GM12801 (cell line): ENCODE measurements around the gene ITPKC.

ENCODE experiments used
- TF ChIP-seq, protein P1 (sequence below): IDR thresholded peaks from one replicate; pipeline ENCODE4 v1.5.1; 2011; ENCODE audit warnings: control low read depth; ENCODE audit not compliant: insufficient read length; ENCODE audit errors: extremely low read depth

Gene ITPKC

DNA sequence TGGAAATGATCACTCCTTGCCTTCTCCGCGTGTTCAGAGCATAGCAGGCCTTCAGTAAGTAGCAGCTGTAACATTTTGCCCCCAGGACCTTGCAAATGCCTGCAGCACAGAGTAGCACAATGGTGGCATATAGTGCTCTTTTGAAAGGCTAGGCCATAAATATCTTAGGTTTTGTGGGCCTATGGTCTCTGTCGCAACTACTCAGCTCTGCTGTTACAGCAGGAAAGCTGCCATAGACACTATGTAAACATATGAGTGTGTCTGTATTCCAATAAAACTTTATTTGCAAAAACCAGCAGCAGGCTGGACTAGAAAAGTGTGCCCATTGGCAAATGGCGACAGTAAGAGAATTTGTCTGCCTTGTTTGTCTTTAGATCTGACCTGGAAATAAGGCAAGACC lies 9.4 kb downstream of the ITPKC start:
- TF ChIP-seq, protein P1, sequence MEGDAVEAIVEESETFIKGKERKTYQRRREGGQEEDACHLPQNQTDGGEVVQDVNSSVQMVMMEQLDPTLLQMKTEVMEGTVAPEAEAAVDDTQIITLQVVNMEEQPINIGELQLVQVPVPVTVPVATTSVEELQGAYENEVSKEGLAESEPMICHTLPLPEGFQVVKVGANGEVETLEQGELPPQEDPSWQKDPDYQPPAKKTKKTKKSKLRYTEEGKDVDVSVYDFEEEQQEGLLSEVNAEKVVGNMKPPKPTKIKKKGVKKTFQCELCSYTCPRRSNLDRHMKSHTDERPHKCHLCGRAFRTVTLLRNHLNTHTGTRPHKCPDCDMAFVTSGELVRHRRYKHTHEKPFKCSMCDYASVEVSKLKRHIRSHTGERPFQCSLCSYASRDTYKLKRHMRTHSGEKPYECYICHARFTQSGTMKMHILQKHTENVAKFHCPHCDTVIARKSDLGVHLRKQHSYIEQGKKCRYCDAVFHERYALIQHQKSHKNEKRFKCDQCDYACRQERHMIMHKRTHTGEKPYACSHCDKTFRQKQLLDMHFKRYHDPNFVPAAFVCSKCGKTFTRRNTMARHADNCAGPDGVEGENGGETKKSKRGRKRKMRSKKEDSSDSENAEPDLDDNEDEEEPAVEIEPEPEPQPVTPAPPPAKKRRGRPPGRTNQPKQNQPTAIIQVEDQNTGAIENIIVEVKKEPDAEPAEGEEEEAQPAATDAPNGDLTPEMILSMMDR, result no peak

DNA sequence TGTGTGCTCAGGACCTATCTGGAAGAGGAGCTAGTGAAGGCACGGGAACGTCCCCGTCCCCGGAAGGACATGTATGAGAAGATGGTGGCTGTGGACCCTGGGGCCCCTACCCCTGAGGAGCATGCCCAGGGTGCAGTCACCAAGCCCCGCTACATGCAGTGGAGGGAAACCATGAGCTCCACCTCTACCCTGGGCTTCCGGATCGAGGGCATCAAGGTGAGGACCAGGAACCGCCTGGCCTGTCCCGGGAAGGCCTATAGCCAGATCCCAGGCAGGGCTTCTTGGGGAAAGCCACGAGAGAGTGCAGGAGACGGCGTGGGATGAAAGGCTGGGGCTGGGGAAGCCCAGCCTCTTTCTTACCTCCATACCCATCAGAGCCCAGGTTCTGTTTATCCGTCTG lies 16.2 kb downstream of the ITPKC start:
- TF ChIP-seq, protein P1, result no peak

DNA sequence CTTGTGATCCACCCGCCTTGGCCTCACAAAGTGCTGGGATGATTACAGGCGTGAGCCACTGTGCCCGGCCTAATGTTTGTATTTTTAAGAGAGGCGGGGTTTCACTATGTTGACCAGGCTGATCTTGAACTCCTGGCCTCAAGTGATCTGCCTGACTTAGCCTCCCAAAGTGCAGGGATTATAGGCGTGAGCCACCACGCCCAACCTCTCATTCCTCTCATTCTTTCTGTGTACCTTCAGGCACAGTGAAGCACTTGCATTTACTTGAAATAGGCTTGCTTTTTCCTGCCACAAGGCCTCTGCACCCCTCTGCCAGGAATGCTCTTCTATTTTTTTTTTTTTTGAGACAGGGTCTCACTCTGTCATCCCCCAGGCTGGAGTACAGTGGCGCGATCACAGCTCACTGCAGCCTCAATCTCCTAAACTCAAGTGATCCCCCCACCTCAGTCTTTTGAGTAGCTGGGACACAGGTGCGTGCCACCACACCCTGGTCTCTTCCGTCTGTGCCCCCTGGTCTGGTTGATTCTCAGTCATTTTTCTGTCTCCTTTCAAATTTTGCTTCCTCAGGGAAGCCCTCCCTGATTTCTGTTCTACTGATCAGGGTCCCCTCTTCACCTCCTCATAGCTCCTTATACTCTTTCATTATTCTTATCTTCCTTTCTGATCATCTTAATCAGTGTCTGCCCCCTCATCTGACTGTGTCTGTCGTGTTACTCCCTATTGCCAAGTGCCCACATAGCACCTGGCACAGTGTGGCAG lies 18.3 kb downstream of the ITPKC start:
- TF ChIP-seq, protein P1, result no peak

DNA sequence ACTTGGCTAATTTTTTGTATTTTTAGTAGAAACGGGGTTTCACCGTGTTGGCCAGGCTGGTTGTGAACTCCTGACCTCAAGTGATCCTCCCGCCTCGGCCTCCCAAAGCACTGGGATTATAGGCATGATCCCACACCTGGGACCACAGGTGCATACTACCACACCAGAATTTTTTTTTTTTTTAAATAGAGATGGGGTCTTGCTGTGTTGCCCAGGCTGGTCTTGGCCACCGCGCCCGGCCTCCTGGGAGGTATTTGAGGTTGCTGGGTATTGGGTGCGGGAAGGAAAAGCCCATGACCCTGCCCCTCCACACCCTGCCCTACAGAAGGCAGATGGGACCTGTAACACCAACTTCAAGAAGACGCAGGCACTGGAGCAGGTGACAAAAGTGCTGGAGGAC lies 19.7 kb downstream of the ITPKC start:
- TF ChIP-seq, protein P1, result no peak

DNA sequence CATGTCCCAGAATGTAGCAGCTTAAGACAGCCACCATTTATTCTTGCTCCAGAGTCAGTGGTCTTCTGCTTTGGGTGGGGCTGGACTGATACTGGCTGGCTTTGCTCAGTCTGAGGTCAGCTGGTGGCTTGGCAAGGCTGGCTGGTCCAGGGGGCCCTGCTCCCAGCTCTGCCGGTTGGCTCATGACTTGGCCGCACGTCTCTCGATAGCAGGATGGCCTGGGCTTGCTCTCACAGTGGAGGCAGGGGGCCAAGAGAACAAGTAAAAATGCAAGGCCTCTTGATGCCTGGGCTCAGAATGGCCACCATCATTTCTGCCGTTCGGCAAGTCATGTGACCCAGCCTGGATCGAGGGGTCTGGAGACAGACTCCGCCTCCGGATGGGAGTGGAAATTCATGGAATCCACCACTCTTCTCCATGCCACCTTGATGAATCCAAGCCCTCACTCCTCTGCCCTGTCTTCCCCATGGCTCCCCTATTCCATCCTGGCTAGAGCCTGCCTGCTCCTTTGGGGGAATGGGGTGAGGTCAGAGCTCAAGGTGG lies 20.3 kb downstream of the ITPKC start:
- TF ChIP-seq, protein P1, result no peak

DNA sequence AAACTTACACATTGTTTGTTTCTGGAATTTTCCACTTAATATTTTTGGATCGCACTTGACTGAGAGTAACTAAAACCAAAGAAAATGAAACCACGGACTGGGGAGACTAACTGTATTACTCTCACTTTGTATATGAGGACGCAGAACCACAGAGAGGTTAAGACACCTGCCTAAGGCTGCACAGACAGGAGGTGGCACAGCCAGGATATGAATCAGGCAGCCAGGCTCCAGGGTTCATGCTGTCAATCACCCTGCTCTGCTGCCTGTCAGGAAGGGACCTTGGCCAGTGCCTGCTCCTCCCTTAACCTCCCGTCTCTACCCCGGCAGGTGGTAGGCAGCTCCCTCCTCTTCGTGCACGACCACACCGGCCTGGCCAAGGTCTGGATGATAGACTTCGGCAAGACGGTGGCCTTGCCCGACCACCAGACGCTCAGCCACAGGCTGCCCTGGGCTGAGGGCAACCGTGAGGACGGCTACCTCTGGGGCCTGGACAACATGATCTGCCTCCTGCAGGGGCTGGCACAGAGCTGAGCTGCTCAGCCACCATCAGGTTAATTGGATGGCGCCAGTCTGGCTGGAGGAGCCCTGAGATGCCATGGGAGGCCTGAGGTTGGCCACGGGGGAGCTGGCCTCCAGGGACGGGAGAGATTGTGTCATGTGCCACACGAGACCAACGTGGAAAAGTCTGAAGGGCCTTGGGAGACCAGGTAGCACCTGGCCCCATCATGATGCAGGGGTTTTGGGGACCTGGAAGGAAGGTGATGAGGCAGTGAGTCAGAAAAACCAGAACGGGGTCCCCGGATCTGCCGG lies 22.3 kb downstream of the ITPKC start:
- TF ChIP-seq, protein P1, result no peak
